Measurements from ENCODE around the gene TSPAN4. TPM values are rescaled to one million over a fixed set of nuclear protein-coding genes. Genes with fewer than 3 reads are reported as not detected.

Gene TSPAN4
- total RNA-seq, 4 donors from 2014 or later, result 47.1 to 78.9 (median 59.7) TPM

- WGBS, result 3% methylated on average over 6 of the region's 14 CpGs
- H3K27ac ChIP-seq, result no peak overlapping the region
- peaks cover 17% of the 10 kb centered on the region for H3K27me3 ChIP-seq
- TF ChIP-seq POLR2AphosphoS5 (IDR thresholded peaks at IDR 0.05) (no peak), CTCF (IDR thresholded peaks at IDR 0.05) (peak; percentile 65 to 91), POLR2A (IDR thresholded peaks at IDR 0.05) (no peak), EP300 (IDR thresholded peaks at IDR 0.05) (no peak)
- DNase-seq (ENCODE audit: low spot score in 2 of 2), result no peak
- peak overlapping the region; percentile 47 for H3K4me3 ChIP-seq
- no peaks in the 10 kb centered on the region for H3K9me3 ChIP-seq
- peaks cover 81% of the 10 kb centered on the region for H3K4me1 ChIP-seq
- H3K36me3 ChIP-seq, result no peaks in the 10 kb centered on the region
These were observed 5.8 kb downstream of the TSPAN4 start for GRCh38 chr11:848380-848931.

DNA sequence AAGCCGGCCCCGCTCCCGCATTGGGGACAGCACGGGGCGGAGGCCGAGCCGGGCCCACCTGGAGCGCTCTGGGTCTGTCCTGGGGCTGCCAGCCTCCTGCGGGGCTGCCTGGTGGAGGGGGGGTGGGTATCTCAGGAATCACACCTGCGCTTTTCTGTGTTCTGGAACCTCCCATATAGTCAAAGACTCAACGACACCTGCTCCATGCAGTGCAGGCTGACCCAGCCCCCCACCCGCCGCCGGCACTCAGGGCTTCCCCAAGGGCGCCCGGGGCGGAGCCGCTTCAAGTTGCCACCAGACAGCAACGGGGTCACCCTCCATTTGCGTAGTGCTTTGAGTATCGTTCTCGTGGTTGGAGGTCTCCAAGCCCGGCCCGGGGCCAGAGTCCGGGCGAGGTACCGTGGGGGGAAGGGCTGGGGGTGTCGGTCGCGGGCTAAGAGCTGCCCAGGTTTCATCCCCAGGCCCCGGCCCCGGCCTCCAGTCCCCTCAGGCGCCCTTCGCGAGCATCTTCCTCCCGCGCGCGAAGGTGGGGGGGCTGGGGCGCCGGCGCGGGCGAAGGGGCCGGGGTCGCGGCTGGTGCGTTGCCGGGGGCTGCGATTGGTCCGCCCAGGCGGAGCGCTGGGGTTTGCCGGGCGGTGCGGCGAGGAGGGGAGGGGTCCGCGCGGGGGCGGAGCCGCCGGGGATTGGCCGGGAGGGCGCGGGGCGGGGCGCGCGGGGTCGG lies 6.6 kb downstream of the TSPAN4 start:
- Histone ChIP-seq H3K9me3 (no peaks in the 10 kb centered on the region), H3K4me3 (peak overlapping the region; percentile 47), H3K27me3 (peaks cover 17% of the 10 kb centered on the region), H3K27ac (no peak overlapping the region), H3K4me1 (peaks cover 73% of the 10 kb centered on the region), H3K36me3 (no peaks in the 10 kb centered on the region)
- TF ChIP-seq CTCF (IDR thresholded peaks at IDR 0.05) (no peak), POLR2A (IDR thresholded peaks at IDR 0.05) (no peak)
- DNase-seq (ENCODE audit: low spot score in 2 of 2), result no peak
- 33% methylated on average over 9 of the region's 71 CpGs for WGBS

- TF ChIP-seq CTCF (IDR thresholded peaks at IDR 0.05) (no peak), POLR2AphosphoS5 (IDR thresholded peaks at IDR 0.05) (no peak), POLR2A (IDR thresholded peaks at IDR 0.05) (no peak), EP300 (IDR thresholded peaks at IDR 0.05) (no peak)
- 55% methylated on average over 51 of the region's 97 CpGs for WGBS
- Histone ChIP-seq H3K4me3 (peak overlapping the region; percentile 47), H3K27ac (no peak overlapping the region), H3K9me3 (no peaks in the 10 kb centered on the region), H3K27me3 (peaks cover 17% of the 10 kb centered on the region), H3K36me3 (no peaks in the 10 kb centered on the region), H3K4me1 (peaks cover 66% of the 10 kb centered on the region)
- DNase-seq (ENCODE audit: low spot score in 2 of 2), result no peak
These were observed 7.5 kb downstream of the TSPAN4 start for GRCh38 chr11:849951-850774.

DNA sequence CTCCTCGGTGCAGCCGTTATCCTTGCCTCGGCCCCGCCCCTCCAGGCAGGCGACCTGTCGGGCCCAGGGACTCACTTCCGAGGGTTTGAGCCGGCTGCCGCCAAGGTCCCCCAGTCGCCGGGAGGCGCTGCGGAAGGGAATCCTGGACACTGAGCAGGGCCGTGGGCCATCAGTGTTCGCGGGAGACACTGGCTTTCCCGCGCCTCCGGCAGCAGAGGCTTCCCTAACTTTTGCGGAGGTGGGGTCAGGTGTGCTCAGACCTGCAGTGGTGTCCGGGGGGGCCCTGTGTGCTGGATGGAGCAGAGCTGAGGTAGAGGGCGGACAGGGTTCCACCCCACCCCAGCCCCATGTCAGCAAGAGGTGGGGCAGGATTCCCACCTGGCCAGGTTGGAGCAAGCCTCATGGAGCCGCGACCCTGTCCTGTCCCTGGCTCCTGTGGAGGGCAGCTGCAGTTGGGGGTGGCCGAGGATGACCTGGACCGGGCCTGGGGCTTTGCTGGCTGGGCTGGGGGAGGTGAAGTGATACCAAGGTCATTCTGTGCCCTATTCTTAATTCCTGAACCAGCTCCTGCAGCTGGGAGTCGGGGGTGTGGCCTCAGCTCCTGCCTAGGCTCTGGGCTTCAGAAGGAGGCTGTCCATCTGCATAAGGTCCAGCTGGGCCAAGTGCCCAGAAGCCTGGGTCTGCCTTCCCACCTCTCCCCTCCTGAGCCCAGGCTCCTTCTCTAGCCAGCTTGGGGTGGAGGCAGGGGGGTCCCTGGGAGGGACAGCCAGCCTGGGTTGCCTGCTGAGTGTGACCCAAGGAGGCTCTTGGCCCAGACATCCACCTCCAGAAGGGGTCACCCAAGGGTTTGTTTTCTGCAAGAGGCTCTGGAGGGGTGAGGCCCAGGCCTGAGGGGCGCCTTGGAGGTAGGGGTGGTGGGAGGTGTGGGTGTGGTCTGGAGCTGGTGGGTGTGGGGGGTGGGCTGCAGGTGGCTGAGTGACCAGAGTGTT lies 8.4 kb downstream of the TSPAN4 start:
- no peaks in the 10 kb centered on the region for H3K9me3 ChIP-seq
- no peak for DNase-seq (ENCODE audit: low spot score in 2 of 2)
- no peak overlapping the region for H3K27ac ChIP-seq
- WGBS, result 93% methylated on average over 22 of the region's 28 CpGs
- H3K4me1 ChIP-seq, result peaks cover 65% of the 10 kb centered on the region
- peaks cover 17% of the 10 kb centered on the region for H3K27me3 ChIP-seq
- no peak overlapping the region for H3K4me3 ChIP-seq
- no peaks in the 10 kb centered on the region for H3K36me3 ChIP-seq
- no peak for TF ChIP-seq POLR2AphosphoS5 (IDR thresholded peaks at IDR 0.05)
- TF ChIP-seq POLR2A (IDR thresholded peaks at IDR 0.05), result no peak
- TF ChIP-seq CTCF (IDR thresholded peaks at IDR 0.05), result no peak
- no peak for TF ChIP-seq EP300 (IDR thresholded peaks at IDR 0.05)

All from suprapubic skin (tissue), 4 donors.